H1 (cell line): Measurements from ENCODE around the gene LAD1. TPM values are rescaled to one million over a fixed set of nuclear protein-coding genes. Genes with fewer than 3 reads are reported as not detected.

Source experiments
- CTCF ChIA-PET: fragments of 300-600 bp; sonication (Branson Sonifier 250); formaldehyde crosslinking; loops from one replicate; lab custom pipeline; 2021; ENCODE audit not compliant: partially characterized antibody; lab: Charles Lee
- POLR2A ChIA-PET: fragments of 300-600 bp; sonication (Branson Sonifier 250); formaldehyde crosslinking; loops from one replicate; lab custom pipeline; 2021; ENCODE audit warnings: inconsistent platforms; ENCODE audit not compliant: partially characterized antibody; lab: Charles Lee
- DNase-seq, 2 experiments: peaks; one replicate each; pipeline versions ENCODE4 v3.0.0 to v3.0.0-alpha.2; 2010 to 2022; ENCODE audit warnings: low spot score in 2 of 2, low read depth in 1 of 2, mixed read lengths in 1 of 2
- FAIRE-seq: peaks from 2 replicates; lab custom pipeline; 2011; peaks lifted over from hg19 to GRCh38; lab: Jason Lieb, UNC
- H2AFZ ChIP-seq: 2 replicates; pipeline ENCODE4 v1.8.1; 2012; ENCODE audit warnings: low read length, inconsistent platforms
- H2AK5ac ChIP-seq: 2 replicates; pipeline ENCODE4 v1.6.1; 2013; ENCODE audit warnings: low read depth, low read length
- H2BK120ac ChIP-seq: replicated peaks from 2 replicates; pipeline ENCODE3; 2013; ENCODE audit warnings: low read depth, low read length, inconsistent platforms
- H2BK12ac ChIP-seq: 2 replicates; pipeline ENCODE4 v1.6.1; 2013; ENCODE audit warnings: low read depth, low read length
- H2BK15ac ChIP-seq: 2 replicates; pipeline ENCODE4 v1.6.1; 2013; ENCODE audit warnings: low read length
- H2BK20ac ChIP-seq: 2 replicates; pipeline ENCODE4 v1.6.1; 2013; ENCODE audit warnings: low read length
- H2BK5ac ChIP-seq: 2 replicates; pipeline ENCODE4 v1.6.1; 2013; ENCODE audit warnings: low read depth, low read length
- H3K14ac ChIP-seq: 2 replicates; pipeline ENCODE4 v1.6.1; 2013; ENCODE audit warnings: inconsistent platforms; ENCODE audit not compliant: insufficient read length
- H3K18ac ChIP-seq: 2 replicates; pipeline ENCODE4 v1.6.1; 2013; ENCODE audit warnings: low read length; ENCODE audit errors: extremely low read depth
- H3K23ac ChIP-seq: 2 replicates; pipeline ENCODE4 v1.6.1; 2013; ENCODE audit warnings: inconsistent platforms; ENCODE audit not compliant: insufficient read length
- H3K23me2 ChIP-seq: 2 replicates; pipeline ENCODE4 v1.6.1; 2013; ENCODE audit warnings: low read depth, low read length
- H3K27ac ChIP-seq: 2 replicates; pipeline ENCODE4 v1.6.1; 2011; ENCODE audit warnings: low read depth, low read length, inconsistent platforms
- H3K27me3 ChIP-seq, 4 experiments: replicated peaks in 1 of 4; 1 replicate in 1 of 4; 2 replicates in 3 of 4; pipeline versions ENCODE4 v1.6.1 to v1.8.1; 2011 to 2013; ENCODE audit warnings: low read length in 3 of 4, mild to moderate bottlenecking in 3 of 4, inconsistent platforms in 2 of 4, mixed read lengths in 2 of 4, moderate library complexity in 1 of 4; ENCODE audit not compliant: control insufficient read depth in 3 of 4, insufficient read depth in 3 of 4; ENCODE audit errors: extremely low read depth in 1 of 4
- H3K36me3 ChIP-seq, 4 experiments: 2 replicates each; pipeline versions ENCODE4 v1.6.1 to v1.8.1; 2011 to 2013; ENCODE audit warnings: mild to moderate bottlenecking in 4 of 4, low read length in 3 of 4, moderate library complexity in 2 of 4, control low read depth in 1 of 4, inconsistent platforms in 1 of 4; ENCODE audit not compliant: insufficient read depth in 4 of 4, control insufficient read depth in 2 of 4
- H3K4ac ChIP-seq: replicated peaks from 2 replicates; pipeline ENCODE3; 2013; ENCODE audit warnings: low read length, low read depth, mixed read lengths, inconsistent platforms; ENCODE audit not compliant: insufficient read length
- H3K4me1 ChIP-seq, 4 experiments: replicated peaks in 1 of 4; 1 replicate in 1 of 4; 2 replicates in 3 of 4; pipeline versions ENCODE4 v1.6.1 to v1.8.1; 2011 to 2013; ENCODE audit warnings: low read length in 3 of 4, inconsistent platforms in 2 of 4, mixed read lengths in 1 of 4; ENCODE audit not compliant: insufficient read depth in 4 of 4, control insufficient read depth in 3 of 4
- H3K4me2 ChIP-seq, 2 experiments: 2 replicates each; pipeline versions ENCODE4 v1.6.1 to v1.8.1; 2011 to 2013; ENCODE audit warnings: low read depth in 2 of 2, low read length in 2 of 2, control low read depth in 1 of 2, inconsistent platforms in 1 of 2, mild to moderate bottlenecking in 1 of 2; ENCODE audit not compliant: insufficient read depth in 1 of 2
- H3K4me3 ChIP-seq, 4 experiments: fragments of 200-600, 300-600 bp in 1 of 4; sonication (generic), shearing (Covaris generic), sonication (Bioruptor Twin) in 1 of 4; 2 replicates each; pipeline versions ENCODE4 v1.5.1 to v1.8.1; 2011 to 2016; ENCODE audit warnings: low read length in 4 of 4, low read depth in 3 of 4, control low read depth in 2 of 4, inconsistent platforms in 2 of 4, mild to moderate bottlenecking in 2 of 4, mixed read lengths in 1 of 4, moderate library complexity in 1 of 4; ENCODE audit not compliant: insufficient read depth in 2 of 4; ENCODE audit errors: extremely low read depth in 1 of 4
- H3K56ac ChIP-seq: replicated peaks from 2 replicates; pipeline ENCODE3; 2013; ENCODE audit warnings: low read depth, mild to moderate bottlenecking, mixed read lengths, low read length, inconsistent platforms; ENCODE audit not compliant: insufficient read length
- H3K79me1 ChIP-seq: 2 replicates; pipeline ENCODE4 v1.6.1; 2013; ENCODE audit warnings: low read depth, low read length, control low read depth
- H3K79me2 ChIP-seq, 2 experiments: 2 replicates each; pipeline versions ENCODE4 v1.6.1 to v1.8.1; 2012 to 2013; ENCODE audit warnings: low read length in 2 of 2, mild to moderate bottlenecking in 2 of 2, inconsistent platforms in 1 of 2; ENCODE audit not compliant: insufficient read depth in 2 of 2, control insufficient read depth in 1 of 2
- H3K9ac ChIP-seq, 4 experiments: replicated peaks in 1 of 4; 1 replicate in 1 of 4; 2 replicates in 3 of 4; pipeline versions ENCODE4 v1.6.1 to v1.8.1; 2011 to 2013; ENCODE audit warnings: low read depth in 3 of 4, low read length in 3 of 4, control low read depth in 2 of 4, mild to moderate bottlenecking in 2 of 4, moderate library complexity in 2 of 4, inconsistent platforms in 1 of 4; ENCODE audit errors: extremely low read depth in 1 of 4
- H3K9me3 ChIP-seq, 2 experiments: 2 replicates each; pipeline versions ENCODE4 v1.6.1 to v1.8.1; 2012 to 2013; ENCODE audit warnings: mild to moderate bottlenecking in 2 of 2, moderate library complexity in 2 of 2, control low read depth in 1 of 2, inconsistent platforms in 1 of 2, low read depth in 1 of 2, low read length in 1 of 2, mixed read lengths in 1 of 2; ENCODE audit not compliant: insufficient read depth in 2 of 2
- H4K20me1 ChIP-seq, 2 experiments: replicated peaks in 1 of 2; 2 replicates each; pipeline versions ENCODE3 to v1.8.1; 2011 to 2013; ENCODE audit warnings: inconsistent platforms in 2 of 2, low read length in 2 of 2, mild to moderate bottlenecking in 1 of 2; ENCODE audit not compliant: insufficient read depth in 2 of 2, control insufficient read depth in 1 of 2
- H4K5ac ChIP-seq: 2 replicates; pipeline ENCODE4 v1.6.1; 2013; ENCODE audit warnings: low read length, low read depth, mixed read lengths, inconsistent platforms; ENCODE audit not compliant: insufficient read length
- H4K8ac ChIP-seq: 2 replicates; pipeline ENCODE4 v1.8.0; 2013; ENCODE audit warnings: mild to moderate bottlenecking, moderate library complexity, low read length, inconsistent platforms; ENCODE audit not compliant: insufficient read depth; ENCODE audit errors: extremely low read depth
- H4K91ac ChIP-seq: replicated peaks from 2 replicates; pipeline ENCODE3; 2013; ENCODE audit warnings: low read length, mixed read lengths, inconsistent platforms; ENCODE audit not compliant: insufficient read length
- ASH2L ChIP-seq: fragments of 200-600, 300-600 bp; sonication (generic); IDR thresholded peaks from one replicate; pipeline ENCODE4 v1.7.1; 2017; ENCODE audit warnings: low read length
- EGR1 ChIP-seq: IDR thresholded peaks from 2 replicates; pipeline ENCODE4 v1.6.1; 2011; ENCODE audit warnings: low read depth, low read length, borderline replicate concordance
- GTF2F1 ChIP-seq: IDR thresholded peaks from 2 replicates; pipeline ENCODE4 v1.6.1; 2012; ENCODE audit warnings: low read depth, low read length, improper control_type of control experiment, borderline replicate concordance
- NRF1 ChIP-seq: IDR thresholded peaks from 2 replicates; pipeline ENCODE4 v1.6.1; 2011; ENCODE audit warnings: mild to moderate bottlenecking, low read depth, low read length, improper control_type of control experiment
- RAD21 ChIP-seq, 2 experiments: IDR thresholded peaks in 1 of 2; conservative IDR thresholded peaks in 1 of 2; 2 replicates each; pipeline ENCODE4 v1.6.1; 2011; ENCODE audit warnings: low read depth in 2 of 2, low read length in 2 of 2, improper control_type of control experiment in 1 of 2, inconsistent platforms in 1 of 2, mild to moderate bottlenecking in 1 of 2, moderate library complexity in 1 of 2
- TAF1 ChIP-seq: IDR thresholded peaks from 2 replicates; pipeline ENCODE4 v1.6.1; 2011; ENCODE audit warnings: mild to moderate bottlenecking, low read depth, low read length
- TCF12 ChIP-seq: IDR thresholded peaks from 2 replicates; pipeline ENCODE4 v1.6.1; 2011; ENCODE audit warnings: low read depth, mild to moderate bottlenecking, low read length
- USF2 ChIP-seq: IDR thresholded peaks from 2 replicates; pipeline ENCODE4 v1.6.1; 2011; ENCODE audit warnings: low read length, improper control_type of control experiment
- WGBS, 2 experiments: shearing (Covaris generic) in 1 of 2; methylation state at CpG; one replicate each; pipeline versions ENCODE4 v1.1.6 to v1.1.7; 2013 to 2015; ENCODE audit warnings: low lambda C conversion rate in 2 of 2, mixed read lengths in 2 of 2, inconsistent platforms in 1 of 2, low coverage in 1 of 2, missing lambda C conversion rate in 1 of 2; ENCODE audit not compliant: insufficient replicate concordance in 2 of 2, insufficient coverage in 1 of 2, insufficient read length in 1 of 2; ENCODE audit errors: extremely low coverage in 1 of 2, missing lambda C conversion rate in 1 of 2; 5-methylcytosine and 5-hydroxymethylcytosine counted together
- polyA plus RNA-seq, 7 experiments: library from polyadenylated mRNA; depleted of rRNA in 3 of 7; stranded (reverse) in 5 of 7; unstranded in 2 of 7; fragments of >200 nt in 5 of 7; fragments of 200-250 nt in 2 of 7; gene quantifications; 1 replicate in 5 of 7; 2 replicates in 1 of 7; 4 replicates in 1 of 7; pipeline versions ENCODE4 v1.2.1 to v1.2.3, GENCODE V29; 2011 to 2013; ENCODE audit warnings: missing spikeins in 2 of 7, mixed read lengths in 2 of 7
- total RNA-seq: library from RNA; stranded (reverse); fragmentation: NEBNext Ultra II Directional; extraction: Animal tissue kit (Norgen Biotek cat#: 25700); gene quantifications from 2 replicates; pipeline ENCODE4 v1.2.1, GENCODE V29; 2021

The LAD1 gene
- total and polyA plus RNA-seq, 2 of the 8 experiments (the other 6 are each of a cell fraction or from before 2014, with no cell fraction given): 9.3 to 32.8 TPM

- H3K27ac ChIP-seq: no peak overlapping the region
- H2BK20ac ChIP-seq: no peak overlapping the region; the same call in 1 of the 2 replicates
- no peak overlapping the region for H4K8ac ChIP-seq
- no peak overlapping the region for H2BK15ac ChIP-seq
- H3K9ac ChIP-seq: no peak overlapping the region
- no peak overlapping the region for H2AK5ac ChIP-seq
- ChIA-PET CTCF (interaction anchor here (0.9 to 2.8 kb wide), 6 partner anchors 8 to 78 kb away, joined by 3 to 18 read pairs (median 4); no protein-coding TSS in a partner anchor), POLR2A (interaction anchor here (1.3 kb wide), 1 partner anchor 14 kb away, joined by 4 read pairs; no protein-coding TSS in a partner anchor)
- H3K36me3 ChIP-seq: no peaks in the 10 kb centered on the region
- DNase-seq (no peak), FAIRE-seq (no peak)
- H4K5ac ChIP-seq: no peak overlapping the region
- H3K23me2 ChIP-seq: no peaks in the 10 kb centered on the region; the same call in 1 of the 2 replicates
- H3K4me1 ChIP-seq: no peaks in the 10 kb centered on the region; a peak in 1 of 7 replicates
- no peaks in the 10 kb centered on the region; the same call in 1 of the 2 replicates for H3K79me1 ChIP-seq
- no peak overlapping the region for H2BK5ac ChIP-seq
- H2BK120ac ChIP-seq: no peak overlapping the region
- H2BK12ac ChIP-seq: no peak overlapping the region
- no peak overlapping the region for H3K56ac ChIP-seq
- no peak overlapping the region for H3K23ac ChIP-seq
- no peak overlapping the region for H3K4ac ChIP-seq
- no peak overlapping the region for H3K14ac ChIP-seq
- no peak overlapping the region for H2AFZ ChIP-seq
- no peak overlapping the region for H3K18ac ChIP-seq
- 89% methylated on average over 9 of the region's 10 CpGs; no CpG with 5 or more reads in 1 of the 2 experiments for WGBS, 2 experiments
- TF ChIP-seq TCF12: no peak
- no peak for TF ChIP-seq USF2
- no peak for TF ChIP-seq RAD21 (IDR thresholded peaks at IDR 0.05 in 1 of 2, conservative IDR thresholded peaks at IDR 0.05 in 1 of 2; ENCODE audit: low read depth in 2 of 2, low read length in 2 of 2)
- no peak for TF ChIP-seq TAF1
- TF ChIP-seq GTF2F1: no peak
- TF ChIP-seq EGR1: no peak
- no peak for TF ChIP-seq ASH2L
- TF ChIP-seq NRF1: no peak
- H3K79me2 ChIP-seq: no peaks in the 10 kb centered on the region
- no peaks in the 10 kb centered on the region for H3K9me3 ChIP-seq
- no peak overlapping the region for H3K4me3 ChIP-seq
- no peak overlapping the region for H4K91ac ChIP-seq
- H3K27me3 ChIP-seq: no peaks in the 10 kb centered on the region; a peak in 1 of 7 replicates
- H3K4me2 ChIP-seq: no peak overlapping the region
- H4K20me1 ChIP-seq: no peaks in the 10 kb centered on the region
Observed at GRCh38 chr1:201332616-201333335, 66.3 kb downstream of the LAD1 start.
